Smooth muscle cell (in vitro differentiated cells): ENCODE measurements around the gene MICAL2. TPM values are rescaled to one million over a fixed set of nuclear protein-coding genes. Genes with fewer than 3 reads are reported as not detected.

ENCODE experiments used
- DNase-seq: peaks from one replicate; lab custom pipeline; 2025; ENCODE audit not compliant: unreplicated experiment; lab: John Stamatoyannopoulos, UW
- H2AFZ ChIP-seq: fragments of 200-600 bp; sonication (generic); 2 replicates; pipeline ENCODE4 v1.6.0; 2016; ENCODE audit warnings: antibody characterized with exemption, low read depth, mild to moderate bottlenecking
- H3F3A ChIP-seq: fragments of 200-600 bp; sonication (generic); 2 replicates; pipeline ENCODE4 v1.6.0; 2017; ENCODE audit warnings: antibody characterized with exemption, low read depth
- H3K27ac ChIP-seq: fragments of 200-600 bp; sonication (generic); 2 replicates; pipeline ENCODE4 v1.5.1; 2016; ENCODE audit warnings: low read depth, mild to moderate bottlenecking
- H3K27me3 ChIP-seq: fragments of 200-600 bp; sonication (generic); 2 replicates; pipeline ENCODE4 v1.6.1; 2016; ENCODE audit warnings: low read depth, mild to moderate bottlenecking
- H3K36me3 ChIP-seq: fragments of 200-600 bp; sonication (generic); 2 replicates; pipeline ENCODE4 v1.5.1; 2016; ENCODE audit warnings: low read depth
- H3K4me1 ChIP-seq: fragments of 200-600 bp; sonication (generic); 2 replicates; pipeline ENCODE4 v1.5.1; 2016; ENCODE audit warnings: low read depth
- H3K4me2 ChIP-seq: fragments of 200-600 bp; sonication (generic); 2 replicates; pipeline ENCODE4 v1.6.0; 2016; ENCODE audit warnings: mild to moderate bottlenecking
- H3K4me3 ChIP-seq: fragments of 200-600 bp; sonication (generic); 2 replicates; pipeline ENCODE4 v1.5.1; 2016; ENCODE audit warnings: mild to moderate bottlenecking
- H3K79me2 ChIP-seq: fragments of 200-600 bp; sonication (generic); 2 replicates; pipeline ENCODE4 v1.6.0; 2016; ENCODE audit warnings: low read depth, mild to moderate bottlenecking
- H3K9ac ChIP-seq: fragments of 200-600 bp; sonication (generic); 2 replicates; pipeline ENCODE4 v1.6.0; 2016; ENCODE audit warnings: low read depth
- H3K9me3 ChIP-seq: fragments of 200-600 bp; sonication (generic); replicated peaks from 2 replicates; pipeline ENCODE4 v1.5.1; 2016; ENCODE audit warnings: low read depth
- H4K20me1 ChIP-seq: fragments of 200-600 bp; sonication (generic); 2 replicates; pipeline ENCODE4 v1.6.0; 2016; ENCODE audit warnings: low read depth
- WGBS: methylation state at CpG from one replicate; pipeline ENCODE4 v1.1.7; 2016; ENCODE audit warnings: low lambda C conversion rate; 5-methylcytosine and 5-hydroxymethylcytosine counted together
- polyA plus RNA-seq: library from polyadenylated mRNA; unstranded; fragments of >200 nt; fragmentation: Nextera tagmentation; extraction: Ambion mirVana; gene quantifications from 2 replicates; pipeline ENCODE4 v1.2.1, GENCODE V29; 2016
- total RNA-seq: library from RNA; depleted of rRNA; stranded (reverse); fragments of >200 nt; gene quantifications from 2 replicates; pipeline ENCODE4 v1.2.3, GENCODE V29; 2014
- TF ChIP-seq, protein P1 (sequence below): fragments of 200-600 bp; sonication (generic); IDR thresholded peaks from 2 replicates; pipeline ENCODE4 v1.5.1; 2017; ENCODE audit warnings: borderline replicate concordance, mild to moderate bottlenecking, antibody characterized with exemption; ENCODE audit not compliant: insufficient read depth, poor library complexity, severe bottlenecking

The MICAL2 gene
- total and polyA plus RNA-seq, 2 experiments from 2014 or later: 161 to 287 TPM

DNA sequence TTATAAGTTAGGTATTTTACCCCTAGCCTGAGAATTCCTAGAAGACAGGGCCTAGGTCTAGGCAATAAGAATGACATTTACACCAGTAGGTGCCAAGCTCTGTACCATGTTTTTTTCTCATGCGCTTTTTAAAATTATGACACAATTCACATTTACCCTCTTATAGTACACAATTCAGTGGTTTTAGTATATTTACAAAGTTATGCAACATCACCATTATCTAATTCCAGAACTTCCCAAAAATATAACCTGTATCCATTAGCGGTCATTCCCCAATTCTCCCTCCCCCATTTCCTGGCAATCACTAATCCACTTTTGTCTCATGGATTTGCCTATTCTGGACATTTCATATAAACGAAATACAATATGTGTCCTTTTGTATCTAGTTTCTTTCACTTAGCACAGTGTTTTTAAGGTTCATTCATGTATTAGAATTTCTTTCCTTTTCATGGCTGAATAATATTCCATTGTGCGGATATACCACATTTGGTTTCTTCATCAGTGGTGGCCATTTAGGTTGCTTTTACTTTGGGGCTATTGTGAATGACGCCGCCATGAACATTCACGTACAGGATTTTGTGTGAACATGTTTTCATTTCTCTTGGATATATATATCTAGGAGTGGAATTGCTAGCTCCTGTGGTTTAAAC, 92.4 kb downstream of the MICAL2 start:
- H4K20me1 ChIP-seq: no peaks in the 10 kb centered on the region
- no peaks in the 10 kb centered on the region for H3K27me3 ChIP-seq
- no peaks in the 10 kb centered on the region for H3K9me3 ChIP-seq
- no peaks in the 10 kb centered on the region for H3K36me3 ChIP-seq
- peak overlapping the region; percentile 52 for H3K4me2 ChIP-seq
- peaks cover 10% of the 10 kb centered on the region for H3K4me1 ChIP-seq
- peak overlapping the region; percentile 75 for H3K9ac ChIP-seq
- no peak overlapping the region for H3K4me3 ChIP-seq
- TF ChIP-seq, protein P1, sequence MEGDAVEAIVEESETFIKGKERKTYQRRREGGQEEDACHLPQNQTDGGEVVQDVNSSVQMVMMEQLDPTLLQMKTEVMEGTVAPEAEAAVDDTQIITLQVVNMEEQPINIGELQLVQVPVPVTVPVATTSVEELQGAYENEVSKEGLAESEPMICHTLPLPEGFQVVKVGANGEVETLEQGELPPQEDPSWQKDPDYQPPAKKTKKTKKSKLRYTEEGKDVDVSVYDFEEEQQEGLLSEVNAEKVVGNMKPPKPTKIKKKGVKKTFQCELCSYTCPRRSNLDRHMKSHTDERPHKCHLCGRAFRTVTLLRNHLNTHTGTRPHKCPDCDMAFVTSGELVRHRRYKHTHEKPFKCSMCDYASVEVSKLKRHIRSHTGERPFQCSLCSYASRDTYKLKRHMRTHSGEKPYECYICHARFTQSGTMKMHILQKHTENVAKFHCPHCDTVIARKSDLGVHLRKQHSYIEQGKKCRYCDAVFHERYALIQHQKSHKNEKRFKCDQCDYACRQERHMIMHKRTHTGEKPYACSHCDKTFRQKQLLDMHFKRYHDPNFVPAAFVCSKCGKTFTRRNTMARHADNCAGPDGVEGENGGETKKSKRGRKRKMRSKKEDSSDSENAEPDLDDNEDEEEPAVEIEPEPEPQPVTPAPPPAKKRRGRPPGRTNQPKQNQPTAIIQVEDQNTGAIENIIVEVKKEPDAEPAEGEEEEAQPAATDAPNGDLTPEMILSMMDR: no peak
- peaks cover 58% of the 10 kb centered on the region for H3F3A ChIP-seq
- no peak for DNase-seq
- H3K79me2 ChIP-seq: peaks cover 20% of the 10 kb centered on the region
- H3K27ac ChIP-seq: peak overlapping the region; percentile 96
- no peak overlapping the region for H2AFZ ChIP-seq
- WGBS: 93% methylated on average over 7 of the region's 7 CpGs

DNA sequence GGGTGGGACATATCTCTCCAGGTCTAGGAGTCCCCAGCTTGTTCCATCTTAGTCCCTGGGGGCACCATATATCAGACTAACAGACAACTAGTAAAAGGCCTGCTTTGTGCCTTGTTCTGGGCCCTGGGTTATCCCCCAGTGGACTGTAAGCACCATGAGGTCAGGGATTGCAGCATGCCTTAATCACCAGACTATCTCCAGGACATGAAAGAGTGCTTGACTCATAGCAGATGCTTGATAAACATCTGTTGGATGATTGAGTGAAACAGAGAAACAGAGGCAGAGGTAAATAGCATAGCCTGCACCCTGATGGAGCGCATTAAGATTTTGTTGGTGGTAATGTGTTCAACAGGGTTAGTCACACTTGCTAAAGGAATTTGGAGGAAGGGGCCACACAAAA, 94.1 kb downstream of the MICAL2 start:
- H3K4me2 ChIP-seq: no peak overlapping the region
- no peak overlapping the region for H3K4me3 ChIP-seq
- H4K20me1 ChIP-seq: no peaks in the 10 kb centered on the region
- H3K9me3 ChIP-seq: no peaks in the 10 kb centered on the region
- peak overlapping the region; percentile 96 for H3K27ac ChIP-seq
- TF ChIP-seq, protein P1: no peak
- no peaks in the 10 kb centered on the region for H3K27me3 ChIP-seq
- DNase-seq: no peak
- peaks cover 18% of the 10 kb centered on the region for H3K79me2 ChIP-seq
- H3F3A ChIP-seq: peaks cover 47% of the 10 kb centered on the region
- H2AFZ ChIP-seq: no peak overlapping the region
- 100% methylated on average over 1 of the region's 1 CpG for WGBS
- peaks cover 10% of the 10 kb centered on the region for H3K4me1 ChIP-seq
- H3K36me3 ChIP-seq: peaks cover 4% of the 10 kb centered on the region
- H3K9ac ChIP-seq: no peak overlapping the region

DNA sequence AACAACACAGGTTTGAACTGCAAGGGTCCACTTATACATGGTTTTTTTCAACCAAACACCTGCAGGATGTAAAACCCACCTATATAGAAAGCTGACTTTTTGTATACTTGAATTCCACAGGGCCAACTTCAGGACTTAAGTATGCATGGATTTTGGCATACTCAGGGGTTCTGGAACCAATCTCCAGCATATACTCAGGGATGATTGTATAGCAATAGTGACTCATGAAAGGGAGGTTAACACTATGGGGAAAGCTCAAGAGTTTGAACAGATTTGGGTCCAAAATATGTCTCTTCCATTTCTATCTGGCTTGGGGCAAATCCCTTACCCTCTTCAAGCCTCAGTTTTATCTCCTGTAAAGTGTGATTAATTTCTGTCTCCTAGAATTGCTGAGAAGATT, 94.9 kb downstream of the MICAL2 start:
- TF ChIP-seq, protein P1: no peak
- no peak overlapping the region for H3K4me2 ChIP-seq
- H3K27ac ChIP-seq: peak overlapping the region; percentile 96
- H3F3A ChIP-seq: peaks cover 40% of the 10 kb centered on the region
- peaks cover 18% of the 10 kb centered on the region for H3K79me2 ChIP-seq
- H2AFZ ChIP-seq: no peak overlapping the region
- no peak overlapping the region for H3K4me3 ChIP-seq
- H3K36me3 ChIP-seq: peaks cover 4% of the 10 kb centered on the region
- peaks cover 10% of the 10 kb centered on the region for H3K4me1 ChIP-seq
- H3K27me3 ChIP-seq: no peaks in the 10 kb centered on the region
- H4K20me1 ChIP-seq: no peaks in the 10 kb centered on the region
- H3K9ac ChIP-seq: peak overlapping the region; percentile 17
- no peaks in the 10 kb centered on the region for H3K9me3 ChIP-seq
- no peak for DNase-seq

DNA sequence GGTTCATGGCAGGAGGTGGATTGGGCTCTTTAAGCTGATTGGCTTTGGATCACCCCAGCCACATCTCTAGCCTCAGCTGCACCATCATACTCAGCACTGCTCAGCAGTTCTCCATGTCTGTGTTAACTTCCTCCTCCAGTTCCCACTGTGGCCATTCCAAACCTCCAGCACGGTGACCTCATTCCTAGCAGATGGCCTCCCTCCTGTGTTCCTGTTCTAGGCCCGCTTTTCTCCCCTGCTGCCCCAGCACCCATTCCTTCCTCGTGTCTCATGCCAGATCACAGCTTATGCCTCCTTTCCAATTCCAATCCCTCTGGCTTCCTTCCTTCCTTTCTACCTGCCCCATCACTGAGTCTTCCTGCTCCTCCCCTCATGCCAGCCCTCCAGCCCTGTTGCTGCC, 96.1 kb downstream of the MICAL2 start:
- peak overlapping the region; percentile 80 for H3K9ac ChIP-seq
- H3K4me2 ChIP-seq: peak overlapping the region; percentile 28
- TF ChIP-seq, protein P1: no peak
- peaks cover 18% of the 10 kb centered on the region for H3K79me2 ChIP-seq
- H3K9me3 ChIP-seq: no peaks in the 10 kb centered on the region
- H4K20me1 ChIP-seq: no peaks in the 10 kb centered on the region
- peaks cover 4% of the 10 kb centered on the region for H3K36me3 ChIP-seq
- H3K4me3 ChIP-seq: no peak overlapping the region
- H3F3A ChIP-seq: peaks cover 40% of the 10 kb centered on the region
- DNase-seq: no peak
- no peaks in the 10 kb centered on the region for H3K27me3 ChIP-seq
- 71% methylated on average over 3 of the region's 3 CpGs for WGBS
- H3K27ac ChIP-seq: peak overlapping the region; percentile 96
- H3K4me1 ChIP-seq: peaks cover 10% of the 10 kb centered on the region
- no peak overlapping the region for H2AFZ ChIP-seq
